Loucy (cell line): ENCODE measurements around the gene VWA7.
"Not testable (repeated sequence)": the region's sequence is repeated elsewhere in the genome, so short reads cannot be mapped to it uniquely, and the experiment has no call there.

Experiments
- EZH2phosphoT487 ChIP-seq: fragments of 200-600 bp; IDR thresholded peaks from 2 replicates; pipeline ENCODE4 v1.6.1; 2018; ENCODE audit warnings: antibody characterized with exemption, mild to moderate bottlenecking, moderate library complexity, borderline replicate concordance
- TF ChIP-seq, protein P1 (sequence below): fragments of 200-600 bp; sonication (generic); conservative IDR thresholded peaks from 2 replicates; pipeline ENCODE4 v1.5.1; 2014; ENCODE audit warnings: mild to moderate bottlenecking, antibody characterized with exemption, low read length

DNA sequence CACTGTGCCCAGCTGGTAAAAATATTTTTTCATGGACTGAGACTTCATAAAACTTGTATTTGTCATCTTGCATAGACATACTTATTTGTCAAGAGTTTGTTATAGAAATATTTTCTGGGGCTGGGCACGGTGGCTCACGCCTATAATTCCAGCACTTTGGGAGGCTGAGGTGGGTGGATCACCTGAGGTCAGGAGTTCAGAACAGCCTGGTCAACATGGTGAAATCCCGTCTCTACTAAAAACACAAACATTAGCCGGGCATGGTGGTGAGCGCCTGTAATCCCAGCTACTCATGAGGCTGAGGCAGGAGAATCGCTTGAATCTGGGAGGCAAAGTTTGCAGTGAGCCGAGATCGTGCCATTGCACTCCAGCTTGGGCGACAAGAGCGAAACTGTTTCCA is 31.5 kb upstream of the VWA7 start:
- TF ChIP-seq, protein P1, sequence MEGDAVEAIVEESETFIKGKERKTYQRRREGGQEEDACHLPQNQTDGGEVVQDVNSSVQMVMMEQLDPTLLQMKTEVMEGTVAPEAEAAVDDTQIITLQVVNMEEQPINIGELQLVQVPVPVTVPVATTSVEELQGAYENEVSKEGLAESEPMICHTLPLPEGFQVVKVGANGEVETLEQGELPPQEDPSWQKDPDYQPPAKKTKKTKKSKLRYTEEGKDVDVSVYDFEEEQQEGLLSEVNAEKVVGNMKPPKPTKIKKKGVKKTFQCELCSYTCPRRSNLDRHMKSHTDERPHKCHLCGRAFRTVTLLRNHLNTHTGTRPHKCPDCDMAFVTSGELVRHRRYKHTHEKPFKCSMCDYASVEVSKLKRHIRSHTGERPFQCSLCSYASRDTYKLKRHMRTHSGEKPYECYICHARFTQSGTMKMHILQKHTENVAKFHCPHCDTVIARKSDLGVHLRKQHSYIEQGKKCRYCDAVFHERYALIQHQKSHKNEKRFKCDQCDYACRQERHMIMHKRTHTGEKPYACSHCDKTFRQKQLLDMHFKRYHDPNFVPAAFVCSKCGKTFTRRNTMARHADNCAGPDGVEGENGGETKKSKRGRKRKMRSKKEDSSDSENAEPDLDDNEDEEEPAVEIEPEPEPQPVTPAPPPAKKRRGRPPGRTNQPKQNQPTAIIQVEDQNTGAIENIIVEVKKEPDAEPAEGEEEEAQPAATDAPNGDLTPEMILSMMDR = not testable (repeated sequence)
- not testable (repeated sequence) for TF ChIP-seq EZH2phosphoT487
